HG02610 (cell line): ENCODE data around the gene ZNF57.
"Not testable (repeated sequence)": the region's sequence is repeated elsewhere in the genome, so short reads cannot be mapped to it uniquely, and the experiment has no call there.

ENCODE experiments used
- ATAC-seq: cut with Tn5 transposase; IDR thresholded peaks from one replicate; pipeline ENCODE4 v1.9.1; 2021; ENCODE audit warnings: mild to moderate bottlenecking, moderate library complexity; ENCODE audit not compliant: unreplicated experiment

ZNF57 gene

GRCh38 chr19:2900296-2901252, at the start of gene ZNF57:
ZNF57 (plus strand) TSS chr19:2900928; CDS start chr19:2901046, 118 bp downstream.
- ATAC-seq = peak; percentile 93

GRCh38 chr19:2852598-2852997, 48.1 kb upstream of the ZNF57 start:
- ATAC-seq = no peak

GRCh38 chr19:2853015-2853606, 47.6 kb upstream of the ZNF57 start:
- no peak for ATAC-seq

GRCh38 chr19:2854849-2855248, 45.9 kb upstream of the ZNF57 start:
- no peak for ATAC-seq

GRCh38 chr19:2856457-2857050, 44.2 kb upstream of the ZNF57 start:
- ATAC-seq = no peak

GRCh38 chr19:2858864-2859263, 41.9 kb upstream of the ZNF57 start:
- ATAC-seq = no peak

- ATAC-seq = no peak
These were observed 36.9 kb upstream of the ZNF57 start for GRCh38 chr19:2863816-2864215.

GRCh38 chr19:2865334-2866100, 35.2 kb upstream of the ZNF57 start:
- ATAC-seq = no peak

- ATAC-seq = no peak
These were observed 34.2 kb upstream of the ZNF57 start for GRCh38 chr19:2866495-2867024.

- no peak for ATAC-seq
These were observed 33.4 kb upstream of the ZNF57 start, which contains the start of gene ZNF556 for GRCh38 chr19:2867025-2867991. ZNF556 (plus strand) TSS chr19:2867335; CDS start chr19:2867422, 87 bp downstream.

- no peak for ATAC-seq
These were observed 31.1 kb upstream of the ZNF57 start for GRCh38 chr19:2869618-2870017.

- ATAC-seq = not testable (repeated sequence)
These were observed 28.6 kb upstream of the ZNF57 start for GRCh38 chr19:2872175-2872574.

- ATAC-seq = no peak
These were observed 23.1 kb upstream of the ZNF57 start for GRCh38 chr19:2877398-2878331.

- no peak for ATAC-seq
These were observed 16.9 kb upstream of the ZNF57 start for GRCh38 chr19:2883686-2884439.

GRCh38 chr19:2885736-2886135, 15.0 kb upstream of the ZNF57 start:
- ATAC-seq = no peak

- no peak for ATAC-seq
These were observed 13.3 kb upstream of the ZNF57 start for GRCh38 chr19:2887391-2887914.

GRCh38 chr19:2888731-2889224, 11.9 kb upstream of the ZNF57 start:
- ATAC-seq = no peak
